Right renal cortex interstitium (tissue), 3 donors: ENCODE data around the gene NFATC3. TPM values are rescaled to one million over a fixed set of nuclear protein-coding genes. Genes with fewer than 3 reads are reported as not detected.
"Not testable (repeated sequence)": the region's sequence is repeated elsewhere in the genome, so short reads cannot be mapped to it uniquely, and the experiment has no call there.

ENCODE experiments used
- DNase-seq, 3 donors: peaks; one replicate each; pipeline ENCODE4 v3.0.0-alpha.2; 2013; ENCODE audit warnings: low read depth in 3 of 3, low spot score in 2 of 3
- polyA plus RNA-seq, 3 donors: library from polyadenylated mRNA; unstranded; fragments of 120-200 nt; gene quantifications; one replicate each; pipeline ENCODE4 v1.2.1, GENCODE V29; 2013; ENCODE audit not compliant: insufficient read length in 3 of 3

The NFATC3 gene
- polyA plus RNA-seq, 3 donors: 35.7 to 39.6 (median 36.1) TPM

DNA sequence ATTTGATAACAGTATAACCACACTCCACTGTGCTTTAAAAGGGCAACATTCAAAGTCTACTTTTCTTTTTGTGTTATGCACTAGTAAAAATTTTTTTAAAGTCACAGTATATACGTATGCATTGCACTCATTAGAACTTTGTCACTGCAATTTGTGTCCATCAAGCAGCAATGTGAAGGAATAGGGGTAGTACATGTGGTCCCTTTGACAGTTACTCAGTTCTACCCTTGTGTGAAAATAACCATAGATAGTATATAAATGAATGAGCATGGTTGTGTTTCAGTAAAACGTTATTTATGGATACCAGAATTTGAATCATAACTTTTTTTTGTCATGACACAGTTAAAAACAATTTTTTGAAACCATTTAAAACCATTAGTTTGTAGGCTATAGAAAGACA, 30.7 kb downstream of the NFATC3 start:
- no peak for DNase-seq

DNA sequence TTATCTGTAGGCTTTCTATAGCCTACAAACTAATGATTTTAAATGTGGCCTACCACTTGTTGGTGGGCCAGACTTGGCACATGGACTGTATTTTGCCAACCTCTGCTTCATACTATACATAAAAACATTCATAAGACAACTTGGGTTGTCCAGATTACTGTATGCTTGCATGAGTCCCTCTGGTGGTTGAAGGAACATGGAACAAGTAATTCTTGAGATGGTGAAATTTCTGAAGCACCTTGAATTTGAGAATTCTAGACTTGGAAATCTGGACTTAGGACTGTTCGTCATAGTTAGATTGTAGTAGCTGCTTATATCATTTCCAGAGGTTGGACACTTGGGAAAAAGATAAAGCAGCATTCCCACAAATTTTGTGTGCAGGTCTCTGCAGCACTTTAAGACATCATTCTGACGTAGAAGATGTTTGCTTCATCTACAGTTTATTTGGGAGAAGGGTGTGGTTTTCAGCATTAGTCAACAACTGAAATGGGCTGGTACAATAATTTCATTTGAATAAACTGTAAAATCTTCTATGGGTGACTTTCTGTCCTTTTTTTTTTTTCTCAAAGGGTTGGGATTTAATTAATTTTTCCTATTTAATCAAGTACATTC, 31.2 kb downstream of the NFATC3 start:
- no peak for DNase-seq

DNA sequence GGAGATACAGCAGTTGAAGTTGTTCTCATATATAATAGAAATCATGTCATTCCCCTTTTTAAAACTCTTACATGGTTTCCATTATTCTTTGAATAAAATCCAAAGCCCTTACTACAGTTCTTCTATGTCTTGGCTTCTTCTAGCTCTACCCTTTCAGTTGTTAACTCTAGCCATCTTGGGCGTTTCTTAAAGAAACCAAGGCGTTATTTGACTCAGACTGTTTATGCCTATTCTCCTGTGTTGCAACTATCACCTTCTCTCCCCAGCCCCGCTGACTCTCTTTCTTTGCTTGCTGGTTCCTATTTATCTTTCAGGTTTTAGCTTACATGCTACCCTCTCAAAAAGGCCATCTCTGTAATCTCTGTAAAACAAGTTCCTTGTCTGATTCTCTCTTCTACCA, 32.7 kb downstream of the NFATC3 start:
- no peak for DNase-seq

DNA sequence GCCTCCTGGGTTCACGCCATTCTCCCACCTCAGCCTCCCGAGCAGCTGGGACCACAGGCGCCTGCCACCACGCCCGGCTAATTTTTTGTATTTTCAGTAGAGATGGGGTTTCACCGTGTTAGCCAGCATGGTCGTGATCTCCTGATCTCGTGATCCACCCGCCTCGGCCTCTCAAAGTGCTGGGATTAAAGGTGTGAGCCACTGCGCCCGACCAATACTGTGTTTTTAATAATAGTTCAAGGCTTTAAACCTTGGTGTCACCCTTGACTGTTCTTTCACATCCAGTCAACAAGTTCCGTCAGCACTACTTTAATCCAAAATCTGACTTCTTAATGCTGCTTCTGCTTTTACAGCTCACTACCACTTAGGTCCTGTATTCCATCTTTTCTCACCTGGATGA, 33.8 kb downstream of the NFATC3 start:
- not testable (repeated sequence) for DNase-seq

GRCh38 chr16:68120496-68120895, 35.3 kb downstream of the NFATC3 start:
- not testable (repeated sequence) for DNase-seq

DNA sequence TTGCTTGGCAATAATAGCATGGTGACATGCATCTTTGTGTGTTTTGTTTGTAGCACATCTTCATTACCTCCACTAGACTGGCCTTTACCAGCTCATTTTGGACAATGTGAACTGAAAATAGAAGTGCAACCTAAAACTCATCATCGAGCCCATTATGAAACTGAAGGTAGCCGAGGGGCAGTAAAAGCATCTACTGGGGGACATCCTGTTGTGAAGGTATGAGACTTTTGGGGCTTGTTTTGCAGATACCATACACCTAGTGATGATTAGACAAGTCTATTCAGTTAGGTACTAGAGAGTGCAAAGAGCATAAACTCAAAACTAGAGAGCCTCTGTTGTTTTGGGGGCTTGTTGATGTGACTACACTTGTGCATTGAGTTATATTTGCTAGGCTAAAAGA, 41.2 kb downstream of the NFATC3 start:
- DNase-seq: no peak

DNA sequence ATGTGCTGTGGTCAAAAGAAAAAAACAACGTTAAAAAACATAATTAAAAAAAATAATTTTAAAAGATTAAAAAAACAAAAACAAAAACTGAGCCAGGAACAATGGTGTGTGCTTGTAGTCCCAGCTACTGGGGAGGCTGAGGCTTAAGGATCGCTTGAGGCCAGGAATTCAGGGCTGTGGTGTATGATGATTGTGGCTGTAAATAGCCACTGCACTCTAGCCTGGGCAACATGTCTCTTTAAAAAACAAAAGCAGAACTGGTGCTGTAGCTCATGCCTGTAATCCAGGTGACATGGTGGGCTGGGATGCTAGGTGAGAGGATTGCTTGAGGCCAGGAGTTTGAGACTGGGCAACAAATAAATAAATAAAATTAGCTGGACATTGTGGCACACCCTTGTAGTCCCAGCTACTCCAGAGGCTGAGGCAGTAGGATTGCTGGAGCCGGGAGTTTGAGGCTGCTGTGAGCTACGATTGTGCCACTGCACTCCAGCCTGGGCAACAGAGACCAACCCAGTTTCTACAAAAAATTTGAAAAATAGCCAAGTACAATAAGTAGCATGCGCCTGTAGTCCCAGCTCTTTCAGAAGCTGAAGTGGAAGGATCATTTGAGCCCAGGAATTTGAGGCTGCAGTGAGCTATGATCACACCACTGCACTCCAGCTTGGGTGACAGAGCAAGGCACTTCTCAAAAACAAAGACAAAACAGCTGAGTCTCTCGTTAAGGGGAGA, 43.6 kb downstream of the NFATC3 start:
- peak in 1 of 3 donors; percentile 6 for DNase-seq

GRCh38 chr16:68130520-68130919, 45.4 kb downstream of the NFATC3 start:
- DNase-seq: no peak

DNA sequence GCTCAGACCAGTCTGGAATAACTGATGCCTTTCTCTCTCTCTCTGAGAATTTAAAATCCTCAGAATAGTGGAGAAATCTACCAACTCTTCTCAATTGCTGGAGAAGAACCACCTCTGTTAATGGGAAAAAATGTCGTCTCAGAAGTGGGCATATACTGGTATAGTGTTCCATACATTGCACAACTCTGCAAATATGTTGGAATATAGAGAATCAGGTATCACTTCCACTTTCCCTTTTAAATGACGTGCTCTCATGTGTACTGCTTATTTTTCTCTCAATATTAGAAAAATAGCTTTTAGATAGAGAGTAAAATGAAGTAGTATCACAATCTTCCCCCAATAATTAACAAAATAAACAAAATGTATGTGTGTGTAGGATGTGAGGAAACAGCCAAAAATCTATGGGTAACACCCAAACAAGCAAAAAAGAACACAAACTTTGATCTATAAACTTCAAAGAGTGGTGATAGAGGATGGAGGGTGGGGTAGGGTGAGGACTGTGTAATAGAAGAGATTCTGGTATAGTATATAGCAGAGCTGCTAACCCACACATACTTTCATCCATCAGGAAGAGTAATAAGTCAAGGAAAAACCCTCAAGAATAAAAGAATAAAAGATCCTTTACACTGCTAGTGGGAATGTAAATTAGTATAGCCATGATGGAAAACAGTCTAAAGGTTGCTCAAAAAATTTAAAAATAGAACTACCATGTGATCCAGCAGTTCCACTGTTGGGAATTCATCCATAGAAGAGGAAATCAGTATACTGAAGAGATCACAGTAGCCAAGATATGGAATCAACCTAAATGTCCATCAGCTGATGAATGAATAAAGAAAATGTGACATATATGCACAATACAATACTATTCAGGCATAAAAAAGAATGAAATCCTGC, 46.9 kb downstream of the NFATC3 start:
- no peak for DNase-seq

DNA sequence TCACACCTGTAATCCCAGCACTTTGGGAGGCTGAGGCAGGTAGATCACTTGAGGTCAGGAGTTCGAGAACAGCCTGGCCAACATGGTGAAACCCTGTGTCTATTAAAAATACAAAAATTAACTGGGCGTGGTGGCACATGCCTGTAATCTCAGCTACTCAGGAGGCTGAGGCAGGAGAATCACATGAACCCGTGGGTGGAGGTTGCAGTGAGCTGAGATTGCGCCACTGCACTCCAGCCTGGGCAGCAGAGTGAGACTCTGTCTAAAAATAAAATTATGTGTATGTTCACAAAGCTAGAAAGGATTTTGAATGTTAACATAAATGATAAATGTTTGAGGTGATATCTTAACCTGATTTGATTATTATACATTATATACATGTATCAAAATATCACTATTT, 47.8 kb downstream of the NFATC3 start:
- not testable (repeated sequence) for DNase-seq

GRCh38 chr16:68134644-68135043, 49.5 kb downstream of the NFATC3 start:
- no peak for DNase-seq

- no peak for DNase-seq
These were observed 51.3 kb downstream of the NFATC3 start for GRCh38 chr16:68136515-68136914.

- no peak for DNase-seq
These were observed 58.8 kb downstream of the NFATC3 start for GRCh38 chr16:68144008-68144407.

DNA sequence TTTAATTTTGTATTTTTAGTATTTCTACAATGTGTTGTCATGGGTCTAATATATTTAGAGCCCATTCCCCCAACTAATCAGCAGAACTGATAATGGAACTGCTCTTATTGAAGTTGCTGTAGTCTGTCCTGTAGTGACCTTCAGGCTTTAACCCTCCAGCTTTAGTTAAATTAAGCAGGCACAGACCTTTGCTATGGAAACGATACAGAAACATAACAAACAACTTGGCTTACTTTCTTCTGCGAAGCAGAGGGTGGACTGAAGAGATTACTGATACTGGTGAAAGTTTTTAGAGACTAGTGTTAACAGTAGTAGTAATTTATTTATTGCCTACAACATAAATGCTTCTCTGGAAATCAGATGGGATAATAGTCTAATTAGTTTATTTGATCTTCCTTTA, 61.4 kb downstream of the NFATC3 start:
- peak in 1 of 3 donors; percentile 13 for DNase-seq

DNA sequence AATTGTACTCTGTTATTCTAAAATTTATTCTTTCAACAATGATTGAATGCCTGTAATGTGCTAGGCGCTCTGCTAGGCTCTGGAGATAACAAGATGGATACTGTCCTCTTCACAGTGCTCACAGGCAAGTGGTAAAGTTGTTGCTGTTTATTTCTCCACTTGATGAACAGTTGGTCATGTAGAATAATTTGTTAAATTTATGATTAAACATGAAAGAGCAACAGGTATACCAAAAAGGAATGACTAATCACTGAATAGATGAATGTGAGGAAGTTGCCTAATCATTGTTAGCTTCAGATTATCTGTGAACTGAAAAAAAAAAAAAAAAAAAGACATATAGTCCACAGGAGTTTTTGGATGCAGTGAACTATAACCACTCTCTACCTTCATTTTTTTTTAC, 62.3 kb downstream of the NFATC3 start:
- DNase-seq: no peak

DNA sequence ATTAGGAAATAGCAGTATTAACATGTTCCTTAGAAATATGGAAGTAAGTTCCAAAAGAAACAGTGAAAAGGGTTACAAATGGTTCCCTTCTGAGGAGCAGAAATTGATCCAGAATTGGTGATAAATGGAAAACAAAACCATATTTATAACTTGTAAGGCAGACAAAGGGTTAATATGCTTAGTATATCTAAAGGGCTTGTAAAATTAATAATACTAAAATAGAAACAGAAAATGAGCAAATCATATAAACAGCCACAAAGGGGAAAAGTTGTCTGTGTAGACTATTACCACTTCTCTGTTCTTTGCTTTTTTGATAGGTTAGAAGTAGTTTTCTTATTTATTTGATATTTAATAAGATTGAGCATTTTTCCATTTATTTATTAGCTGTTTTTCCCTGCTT, 64.4 kb downstream of the NFATC3 start:
- no peak for DNase-seq

GRCh38 chr16:68155425-68155824, 70.3 kb downstream of the NFATC3 start:
- DNase-seq: no peak

GRCh38 chr16:68162413-68162812, 77.2 kb downstream of the NFATC3 start:
- DNase-seq: no peak

DNA sequence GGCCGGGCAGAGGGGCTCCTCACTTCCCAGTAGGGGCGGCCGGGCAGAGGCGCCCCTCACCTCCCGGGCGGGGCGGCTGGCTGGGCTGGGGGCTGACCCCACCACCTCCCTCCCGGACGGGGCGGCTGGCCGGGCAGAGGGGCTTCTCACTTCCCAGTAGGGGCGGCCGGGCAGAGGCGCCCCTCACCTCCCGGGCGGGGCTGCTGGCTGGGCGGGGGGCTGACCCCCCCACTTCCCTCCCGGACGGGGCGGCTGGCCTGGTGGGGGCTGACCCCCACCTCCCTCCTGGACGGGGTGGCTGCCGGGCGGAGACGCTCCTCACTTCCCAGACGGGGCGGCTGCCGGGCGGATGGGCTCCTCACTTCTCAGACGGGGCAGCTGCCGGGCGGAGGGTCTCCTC, 78.1 kb downstream of the NFATC3 start:
- not testable (repeated sequence) for DNase-seq

DNA sequence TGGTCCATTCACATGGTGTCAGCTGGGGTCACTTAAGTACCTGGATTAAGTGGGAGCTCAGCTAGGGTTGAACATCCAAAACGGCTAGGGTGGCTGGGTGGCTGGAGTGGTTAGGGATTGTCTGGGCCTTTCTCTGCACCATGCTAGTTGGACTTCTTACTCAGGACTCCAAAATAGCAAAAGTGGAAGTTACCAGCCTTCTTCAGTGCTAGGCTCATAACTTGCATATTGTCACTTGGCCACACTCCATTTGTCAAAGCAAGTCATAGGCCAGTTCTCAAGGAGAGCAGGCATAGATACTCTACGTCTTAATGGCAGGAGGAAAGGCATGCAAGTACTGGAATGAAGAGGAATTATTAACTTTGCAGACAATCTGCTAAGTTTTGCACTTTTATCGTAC, 81.1 kb downstream of the NFATC3 start:
- DNase-seq: no peak

GRCh38 chr16:68179196-68179795, 94.1 kb downstream of the NFATC3 start:
- no peak for DNase-seq
